Left ventricle myocardium inferior (tissue), 1 donor: Measurements from ENCODE around the gene APLP2. TPM values are rescaled to one million over a fixed set of nuclear protein-coding genes. Genes with fewer than 3 reads are reported as not detected.
A peak's percentile ranks its signal among the peaks of the same experiment; 100 is the strongest.

Experiments
- DNase-seq: peaks from one replicate; pipeline ENCODE4 v3.0.0-alpha.2; 2020
- H3K27ac ChIP-seq: fragments of 200-600 bp; replicated peaks from 2 replicates; pipeline ENCODE4 v1.8.0; 2021
- H3K27me3 ChIP-seq: fragments of 200-600 bp; 2 replicates; pipeline ENCODE4 v1.8.0; 2021; ENCODE audit warnings: low read depth
- H3K36me3 ChIP-seq: fragments of 200-600 bp; 2 replicates; pipeline ENCODE4 v1.8.0; 2021
- H3K4me1 ChIP-seq: fragments of 200-600 bp; 2 replicates; pipeline ENCODE4 v1.8.0; 2021
- H3K4me3 ChIP-seq: fragments of 200-600 bp; 2 replicates; pipeline ENCODE4 v1.8.0; 2021; ENCODE audit warnings: mild to moderate bottlenecking, moderate library complexity
- H3K9me3 ChIP-seq: fragments of 200-600 bp; replicated peaks from 2 replicates; pipeline ENCODE4 v1.8.0; 2021
- intact Hi-C: fragments of 100-400 bp; cut with micrococcal nuclease; formaldehyde crosslinking; loops from one replicate; pipeline ENCODE4 v1.11.0; 2022
- total RNA-seq: library from RNA; stranded (reverse); fragmentation: NEBNext Ultra II Directional; extraction: Animal tissue kit (Norgen Biotek cat#: 25700); gene quantifications from one replicate; pipeline ENCODE4 v1.2.1, GENCODE V29; 2021
- TF ChIP-seq, protein P1 (sequence below): fragments of 200-600 bp; IDR thresholded peaks from 2 replicates; pipeline ENCODE4 v1.8.0; 2021; ENCODE audit warnings: antibody characterized with exemption, mild to moderate bottlenecking, borderline replicate concordance
- donor health status: DM: no; HTN: yes; CAD: no; lungs with severe emphysema.

The APLP2 gene
- total RNA-seq, 1 donor from 2014 or later, result 325 TPM

DNA sequence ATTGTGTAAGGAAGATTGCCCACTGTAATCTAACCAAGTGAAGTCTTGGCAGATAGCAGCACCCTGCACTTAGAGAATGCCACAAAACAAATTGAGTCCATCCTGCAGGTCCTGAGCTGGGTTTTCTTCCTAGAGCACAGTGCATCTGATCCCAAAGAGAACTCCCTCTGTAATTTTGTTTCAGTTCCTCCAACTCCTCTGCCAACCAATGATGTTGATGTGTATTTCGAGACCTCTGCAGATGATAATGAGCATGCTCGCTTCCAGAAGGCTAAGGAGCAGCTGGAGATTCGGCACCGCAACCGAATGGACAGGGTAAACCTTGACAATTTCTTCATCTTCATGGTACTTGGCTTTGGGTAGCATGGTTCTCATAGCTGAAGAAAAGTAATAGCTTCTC, 56.8 kb downstream of the APLP2 start:
- no peaks in the 10 kb centered on the region for H3K9me3 ChIP-seq
- intact Hi-C loops, result no loop called here
- TF ChIP-seq, protein P1, sequence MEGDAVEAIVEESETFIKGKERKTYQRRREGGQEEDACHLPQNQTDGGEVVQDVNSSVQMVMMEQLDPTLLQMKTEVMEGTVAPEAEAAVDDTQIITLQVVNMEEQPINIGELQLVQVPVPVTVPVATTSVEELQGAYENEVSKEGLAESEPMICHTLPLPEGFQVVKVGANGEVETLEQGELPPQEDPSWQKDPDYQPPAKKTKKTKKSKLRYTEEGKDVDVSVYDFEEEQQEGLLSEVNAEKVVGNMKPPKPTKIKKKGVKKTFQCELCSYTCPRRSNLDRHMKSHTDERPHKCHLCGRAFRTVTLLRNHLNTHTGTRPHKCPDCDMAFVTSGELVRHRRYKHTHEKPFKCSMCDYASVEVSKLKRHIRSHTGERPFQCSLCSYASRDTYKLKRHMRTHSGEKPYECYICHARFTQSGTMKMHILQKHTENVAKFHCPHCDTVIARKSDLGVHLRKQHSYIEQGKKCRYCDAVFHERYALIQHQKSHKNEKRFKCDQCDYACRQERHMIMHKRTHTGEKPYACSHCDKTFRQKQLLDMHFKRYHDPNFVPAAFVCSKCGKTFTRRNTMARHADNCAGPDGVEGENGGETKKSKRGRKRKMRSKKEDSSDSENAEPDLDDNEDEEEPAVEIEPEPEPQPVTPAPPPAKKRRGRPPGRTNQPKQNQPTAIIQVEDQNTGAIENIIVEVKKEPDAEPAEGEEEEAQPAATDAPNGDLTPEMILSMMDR, result no peak
- H3K4me1 ChIP-seq, result peaks cover 38% of the 10 kb centered on the region
- no peak for DNase-seq
- H3K36me3 ChIP-seq, result peaks cover 86% of the 10 kb centered on the region
- no peak overlapping the region for H3K4me3 ChIP-seq
- H3K27ac ChIP-seq, result no peak overlapping the region
- H3K27me3 ChIP-seq, result no peaks in the 10 kb centered on the region

DNA sequence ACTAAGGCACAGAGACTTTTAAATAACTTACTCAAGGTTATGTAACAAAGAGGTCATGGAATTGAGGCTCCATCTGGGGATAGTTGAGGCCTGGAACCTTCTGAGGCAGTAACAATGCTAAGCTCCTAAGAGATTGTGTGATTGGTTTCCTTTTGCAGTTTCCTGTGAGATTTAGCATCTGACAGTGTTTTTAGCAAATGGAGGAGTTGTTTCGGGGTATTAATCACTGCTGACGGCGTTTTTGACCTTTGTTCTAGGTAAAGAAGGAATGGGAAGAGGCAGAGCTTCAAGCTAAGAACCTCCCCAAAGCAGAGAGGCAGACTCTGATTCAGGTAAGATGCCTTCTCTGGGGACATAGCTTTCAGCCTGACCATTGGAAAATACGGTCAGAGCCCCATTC, 57.8 kb downstream of the APLP2 start:
- no peak overlapping the region for H3K4me3 ChIP-seq
- peaks cover 28% of the 10 kb centered on the region for H3K4me1 ChIP-seq
- TF ChIP-seq, protein P1, result no peak
- no peak for DNase-seq
- no peaks in the 10 kb centered on the region for H3K27me3 ChIP-seq
- H3K9me3 ChIP-seq, result no peaks in the 10 kb centered on the region
- no peak overlapping the region for H3K27ac ChIP-seq
- peaks cover 82% of the 10 kb centered on the region for H3K36me3 ChIP-seq
- intact Hi-C loops, result no loop called here

DNA sequence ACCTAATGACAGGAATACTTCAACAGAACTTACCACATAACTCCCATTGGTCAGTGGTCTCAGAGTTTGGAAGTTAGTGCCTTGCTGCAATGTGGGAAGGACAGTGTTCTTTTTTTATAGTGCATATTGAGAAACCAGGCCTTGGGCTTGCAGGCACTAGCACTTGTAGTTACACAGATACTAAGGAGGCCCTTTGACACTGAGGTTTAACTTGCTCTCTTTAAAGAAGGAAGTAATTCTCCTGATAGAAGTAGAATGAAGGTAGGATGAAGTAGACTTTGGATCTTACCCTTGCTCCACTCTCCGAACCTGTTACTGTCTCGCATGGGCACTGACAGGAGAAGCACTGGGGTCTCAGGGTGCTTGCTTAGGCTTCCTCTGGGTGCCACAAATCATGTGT, 58.9 kb downstream of the APLP2 start:
- Histone ChIP-seq H3K4me1 (peaks cover 22% of the 10 kb centered on the region), H3K27me3 (no peaks in the 10 kb centered on the region), H3K9me3 (no peaks in the 10 kb centered on the region), H3K27ac (no peak overlapping the region), H3K36me3 (peaks cover 72% of the 10 kb centered on the region), H3K4me3 (no peak overlapping the region)
- intact Hi-C loops, result no loop called here
- TF ChIP-seq, protein P1, result no peak
- no peak for DNase-seq

DNA sequence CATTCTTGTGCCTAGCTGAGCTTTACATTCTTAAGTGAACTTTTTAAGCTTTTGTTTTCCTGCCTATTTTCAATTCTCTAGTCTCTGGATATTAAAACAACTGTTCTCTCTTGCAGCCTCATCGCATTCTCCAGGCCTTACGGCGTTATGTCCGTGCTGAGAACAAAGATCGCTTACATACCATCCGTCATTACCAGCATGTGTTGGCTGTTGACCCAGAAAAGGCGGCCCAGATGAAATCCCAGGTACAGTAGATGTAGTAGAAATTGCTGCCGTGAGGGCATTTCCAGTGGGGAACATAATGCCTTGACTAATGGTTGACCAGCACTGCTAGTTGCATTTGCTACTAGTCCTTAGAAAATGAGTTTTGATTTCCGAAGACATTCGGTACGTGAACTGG, 60.2 kb downstream of the APLP2 start:
- TF ChIP-seq, protein P1, result no peak
- H3K4me1 ChIP-seq, result peaks cover 9% of the 10 kb centered on the region
- no peak for DNase-seq
- no peaks in the 10 kb centered on the region for H3K9me3 ChIP-seq
- intact Hi-C loops, result loop anchor here (5.0 kb wide), 1 partner anchor 208 kb away; no protein-coding TSS in a partner anchor
- no peak overlapping the region for H3K4me3 ChIP-seq
- no peak overlapping the region for H3K27ac ChIP-seq
- peaks cover 78% of the 10 kb centered on the region for H3K36me3 ChIP-seq
- H3K27me3 ChIP-seq, result no peaks in the 10 kb centered on the region

DNA sequence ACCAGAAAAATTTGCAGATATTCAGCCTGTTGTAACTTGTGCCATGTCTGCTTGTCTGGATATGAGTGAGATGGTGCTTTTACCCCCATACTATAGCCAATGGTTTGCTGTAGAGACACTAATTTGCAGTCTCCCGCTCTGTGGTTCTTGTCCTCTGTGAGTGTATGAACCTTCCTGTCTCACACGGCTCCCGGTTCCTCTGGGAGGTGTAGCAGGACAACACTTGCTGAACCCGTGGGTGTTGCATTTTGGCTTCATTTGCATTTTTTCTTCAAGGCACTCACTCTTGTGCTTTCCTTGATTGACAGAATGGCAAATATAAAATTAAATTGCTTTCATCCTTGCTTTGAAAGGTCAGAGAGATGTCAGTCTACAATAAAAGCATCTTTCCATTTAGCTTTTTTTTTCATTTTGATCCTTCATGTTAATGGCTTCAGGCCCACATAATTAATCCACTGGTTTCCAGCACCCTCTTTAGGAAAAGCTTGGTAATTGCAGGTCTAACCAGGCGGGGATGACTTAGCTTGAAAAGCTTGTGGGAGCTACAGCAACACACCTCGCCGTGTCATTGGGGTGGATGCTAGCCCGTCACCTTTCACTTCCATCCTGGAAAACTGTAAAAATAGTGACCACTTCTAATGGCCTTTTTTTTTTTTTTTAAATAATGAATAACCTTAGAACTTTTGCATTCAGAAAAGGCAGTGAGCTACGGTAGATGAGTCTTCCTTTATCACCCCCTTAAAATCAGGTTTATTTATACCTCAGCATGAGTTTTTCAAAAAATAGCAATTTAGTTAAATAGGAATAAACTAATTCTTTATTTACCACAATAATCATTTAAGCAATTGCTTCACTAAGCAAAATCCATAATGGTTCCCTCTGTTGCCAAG, 62.5 kb downstream of the APLP2 start:
- no peaks in the 10 kb centered on the region for H3K9me3 ChIP-seq
- no peak overlapping the region for H3K4me3 ChIP-seq
- intact Hi-C loops, result loop anchor here (5.0 kb wide), 1 partner anchor 210 kb away; no protein-coding TSS in a partner anchor
- H3K27me3 ChIP-seq, result no peaks in the 10 kb centered on the region
- H3K4me1 ChIP-seq, result peaks cover 16% of the 10 kb centered on the region
- no peak for DNase-seq
- no peak overlapping the region for H3K27ac ChIP-seq
- peaks cover 81% of the 10 kb centered on the region for H3K36me3 ChIP-seq
- TF ChIP-seq, protein P1, result peak; percentile 90
